Neural cell (in vitro differentiated cells): ENCODE data around the gene KRT80. TPM values are rescaled to one million over a fixed set of nuclear protein-coding genes. Genes with fewer than 3 reads are reported as not detected.

Experiments used
- H2AFZ ChIP-seq: fragments of 200-600, 300-800 bp; sonication (generic), shearing (Covaris generic); 2 replicates; pipeline ENCODE4 v1.6.0; 2014; ENCODE audit warnings: low read depth, mild to moderate bottlenecking, antibody characterized with exemption, low read length, moderate library complexity
- H3F3A ChIP-seq: fragments of 200-600 bp; shearing (Covaris generic); 2 replicates; pipeline ENCODE4 v1.6.1; 2016; ENCODE audit warnings: mild to moderate bottlenecking, moderate library complexity, mixed read lengths, antibody characterized with exemption, low read length; ENCODE audit not compliant: insufficient read depth, poor library complexity, severe bottlenecking
- H3K27ac ChIP-seq: fragments of 200-600, 300-800 bp; sonication (generic), shearing (Covaris generic); 2 replicates; pipeline ENCODE4 v1.5.1; 2014; ENCODE audit warnings: mild to moderate bottlenecking, low read length, moderate library complexity
- H3K27me3 ChIP-seq: fragments of 300-800, 200-600 bp; sonication (generic), shearing (Covaris generic); 2 replicates; pipeline ENCODE4 v1.6.0; 2014; ENCODE audit warnings: mild to moderate bottlenecking, low read depth, low read length, moderate library complexity; ENCODE audit not compliant: insufficient read depth
- H3K36me3 ChIP-seq: fragments of 300-800, 200-600 bp; sonication (generic), shearing (Covaris generic); 2 replicates; pipeline ENCODE4 v1.5.1; 2014; ENCODE audit warnings: mild to moderate bottlenecking, antibody characterized with exemption, low read length, moderate library complexity; ENCODE audit not compliant: insufficient read depth
- H3K4me2 ChIP-seq: fragments of 300-800, 200-600 bp; sonication (generic), shearing (Covaris generic); 2 replicates; pipeline ENCODE4 v1.6.0; 2014; ENCODE audit warnings: mild to moderate bottlenecking, low read length
- H3K4me3 ChIP-seq: fragments of 300-800, 200-600 bp; sonication (generic), shearing (Covaris generic); 2 replicates; pipeline ENCODE4 v1.5.1; 2014; ENCODE audit warnings: mild to moderate bottlenecking, low read length, moderate library complexity
- H3K79me2 ChIP-seq: fragments of 200-600 bp; shearing (Covaris generic); replicated peaks from 2 replicates; pipeline ENCODE4 v1.6.0; 2014; ENCODE audit warnings: mild to moderate bottlenecking, low read length, moderate library complexity; ENCODE audit not compliant: insufficient read depth
- H3K9ac ChIP-seq: fragments of 300-800, 200-600 bp; sonication (generic), shearing (Covaris generic); 2 replicates; pipeline ENCODE4 v1.6.1; 2016; ENCODE audit warnings: mild to moderate bottlenecking, low read length, mixed read lengths
- H3K9me2 ChIP-seq: fragments of 200-600 bp; shearing (Covaris generic); 2 replicates; pipeline ENCODE4 v1.6.1; 2016; ENCODE audit warnings: mild to moderate bottlenecking, low read length, mixed read lengths; ENCODE audit not compliant: insufficient read depth
- H3K9me3 ChIP-seq: fragments of 200-600, 300-800 bp; sonication (generic), shearing (Covaris generic); 2 replicates; pipeline ENCODE4 v1.6.1; 2016; ENCODE audit warnings: mild to moderate bottlenecking, mixed run types, low read length, moderate library complexity, mixed read lengths
- H4K20me1 ChIP-seq: fragments of 200-600 bp; shearing (Covaris generic); 2 replicates; pipeline ENCODE4 v1.6.1; 2016; ENCODE audit warnings: mild to moderate bottlenecking, mixed run types; ENCODE audit not compliant: insufficient read depth
- CTCF ChIP-seq: fragments of 450-650 bp; IDR thresholded peaks from 2 replicates; pipeline ENCODE4 v1.5.1; 2014; ENCODE audit warnings: antibody characterized with exemption, mild to moderate bottlenecking, moderate library complexity; ENCODE audit not compliant: poor library complexity, severe bottlenecking
- EP300 ChIP-seq: fragments of 450-650 bp; conservative IDR thresholded peaks from 2 replicates; pipeline ENCODE4 v1.6.1; 2014; ENCODE audit warnings: antibody characterized with exemption, mild to moderate bottlenecking, moderate library complexity; ENCODE audit not compliant: poor library complexity, severe bottlenecking
- EZH2 ChIP-seq: fragments of 200-600, 300-800 bp; shearing (Covaris generic), sonication (generic); IDR thresholded peaks from 2 replicates; pipeline ENCODE4 v1.6.1; 2014; ENCODE audit warnings: antibody characterized with exemption, low read length, borderline replicate concordance, mild to moderate bottlenecking; ENCODE audit not compliant: insufficient read depth, poor library complexity, severe bottlenecking
- MXI1 ChIP-seq: fragments of 450-650 bp; conservative IDR thresholded peaks from 2 replicates; pipeline ENCODE4 v1.6.1; 2014; ENCODE audit warnings: antibody characterized with exemption, mild to moderate bottlenecking; ENCODE audit not compliant: poor library complexity, severe bottlenecking
- POLR2AphosphoS5 ChIP-seq: IDR thresholded peaks from 2 replicates; pipeline ENCODE4 v1.6.1; 2012
- RAD21 ChIP-seq: fragments of 450-650 bp; conservative IDR thresholded peaks from 2 replicates; pipeline ENCODE4 v1.6.1; 2014; ENCODE audit warnings: antibody characterized with exemption, mild to moderate bottlenecking, moderate library complexity
- SMC3 ChIP-seq: fragments of 450-650 bp; conservative IDR thresholded peaks from 2 replicates; pipeline ENCODE4 v1.6.1; 2014; ENCODE audit warnings: antibody characterized with exemption, mild to moderate bottlenecking, moderate library complexity; ENCODE audit not compliant: poor library complexity
- TAF1 ChIP-seq: IDR thresholded peaks from 2 replicates; pipeline ENCODE4 v1.6.1; 2012; ENCODE audit warnings: low read depth
- polyA plus RNA-seq: library from polyadenylated mRNA; depleted of rRNA; stranded (reverse); fragments of >200 nt; gene quantifications from 2 replicates; pipeline ENCODE4 v1.2.3, GENCODE V29; 2014
- TF ChIP-seq, protein P1 (sequence below): IDR thresholded peaks from 2 replicates; pipeline ENCODE4 v1.6.1; 2012; ENCODE audit warnings: borderline replicate concordance

Gene KRT80
- polyA plus RNA-seq, 1 donor from 2014 or later: not detected

DNA sequence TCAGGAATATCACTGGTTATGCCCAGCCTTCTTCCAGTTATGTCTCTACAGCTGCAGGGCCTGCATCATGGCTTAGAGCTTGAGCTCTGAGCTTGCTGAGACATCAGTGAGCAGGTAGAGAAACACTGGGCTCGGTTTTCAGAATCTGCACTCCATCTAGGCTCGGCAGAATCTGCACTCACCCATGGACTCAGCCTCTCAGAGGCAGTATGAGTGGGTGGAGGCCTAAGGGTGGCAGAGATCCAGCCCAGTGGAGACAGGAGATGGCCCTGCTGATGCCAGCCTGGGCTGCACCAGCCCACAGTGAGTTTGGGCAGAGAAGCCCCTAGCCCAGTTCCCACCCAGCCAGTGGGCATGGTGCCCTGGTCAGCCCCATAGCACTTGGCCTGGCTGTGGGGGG, 12.8 kb downstream of the KRT80 start:
- no peak overlapping the region for H2AFZ ChIP-seq
- no peaks in the 10 kb centered on the region for H3K79me2 ChIP-seq
- no peaks in the 10 kb centered on the region for H3F3A ChIP-seq
- H3K9ac ChIP-seq: no peak overlapping the region
- H3K27me3 ChIP-seq: no peaks in the 10 kb centered on the region
- no peak overlapping the region for H3K27ac ChIP-seq
- no peaks in the 10 kb centered on the region for H4K20me1 ChIP-seq
- H3K4me2 ChIP-seq: no peak overlapping the region
- no peaks in the 10 kb centered on the region for H3K9me3 ChIP-seq
- no peaks in the 10 kb centered on the region for H3K9me2 ChIP-seq
- no peak overlapping the region for H3K4me3 ChIP-seq
- TF ChIP-seq RAD21 (no peak), TAF1 (no peak)
- H3K36me3 ChIP-seq: no peaks in the 10 kb centered on the region

GRCh38 chr12:52178443-52178842, 13.4 kb downstream of the KRT80 start:
- Histone ChIP-seq H3K4me2 (no peak overlapping the region), H3K27me3 (no peaks in the 10 kb centered on the region), H3K9me3 (no peaks in the 10 kb centered on the region), H3F3A (no peaks in the 10 kb centered on the region), H3K9me2 (no peaks in the 10 kb centered on the region), H2AFZ (no peak overlapping the region), H3K36me3 (no peaks in the 10 kb centered on the region), H4K20me1 (no peaks in the 10 kb centered on the region), H3K4me3 (no peak overlapping the region), H3K79me2 (no peaks in the 10 kb centered on the region), H3K9ac (no peak overlapping the region), H3K27ac (no peak overlapping the region)
- TF ChIP-seq, protein P1, sequence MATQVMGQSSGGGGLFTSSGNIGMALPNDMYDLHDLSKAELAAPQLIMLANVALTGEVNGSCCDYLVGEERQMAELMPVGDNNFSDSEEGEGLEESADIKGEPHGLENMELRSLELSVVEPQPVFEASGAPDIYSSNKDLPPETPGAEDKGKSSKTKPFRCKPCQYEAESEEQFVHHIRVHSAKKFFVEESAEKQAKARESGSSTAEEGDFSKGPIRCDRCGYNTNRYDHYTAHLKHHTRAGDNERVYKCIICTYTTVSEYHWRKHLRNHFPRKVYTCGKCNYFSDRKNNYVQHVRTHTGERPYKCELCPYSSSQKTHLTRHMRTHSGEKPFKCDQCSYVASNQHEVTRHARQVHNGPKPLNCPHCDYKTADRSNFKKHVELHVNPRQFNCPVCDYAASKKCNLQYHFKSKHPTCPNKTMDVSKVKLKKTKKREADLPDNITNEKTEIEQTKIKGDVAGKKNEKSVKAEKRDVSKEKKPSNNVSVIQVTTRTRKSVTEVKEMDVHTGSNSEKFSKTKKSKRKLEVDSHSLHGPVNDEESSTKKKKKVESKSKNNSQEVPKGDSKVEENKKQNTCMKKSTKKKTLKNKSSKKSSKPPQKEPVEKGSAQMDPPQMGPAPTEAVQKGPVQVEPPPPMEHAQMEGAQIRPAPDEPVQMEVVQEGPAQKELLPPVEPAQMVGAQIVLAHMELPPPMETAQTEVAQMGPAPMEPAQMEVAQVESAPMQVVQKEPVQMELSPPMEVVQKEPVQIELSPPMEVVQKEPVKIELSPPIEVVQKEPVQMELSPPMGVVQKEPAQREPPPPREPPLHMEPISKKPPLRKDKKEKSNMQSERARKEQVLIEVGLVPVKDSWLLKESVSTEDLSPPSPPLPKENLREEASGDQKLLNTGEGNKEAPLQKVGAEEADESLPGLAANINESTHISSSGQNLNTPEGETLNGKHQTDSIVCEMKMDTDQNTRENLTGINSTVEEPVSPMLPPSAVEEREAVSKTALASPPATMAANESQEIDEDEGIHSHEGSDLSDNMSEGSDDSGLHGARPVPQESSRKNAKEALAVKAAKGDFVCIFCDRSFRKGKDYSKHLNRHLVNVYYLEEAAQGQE: no peak
- TF ChIP-seq MXI1 (no peak), TAF1 (no peak), CTCF (no peak), POLR2AphosphoS5 (no peak), RAD21 (no peak), EP300 (no peak), EZH2 (no peak), SMC3 (no peak)
